Tibial nerve (tissue), 4 donors: Measurements from ENCODE around the gene CRABP2.

Source experiments
- EP300 ChIP-seq, 2 donors: sonication (generic); formaldehyde crosslinking; IDR thresholded peaks; one replicate each; pipeline ENCODE4 v1.6.1; 2017; ENCODE audit warnings: antibody characterized with exemption in 2 of 2, mild to moderate bottlenecking in 1 of 2
- TF ChIP-seq, protein P1 (sequence below), 5 experiments: fragments of 200-600 bp in 3 of 5; fragments of 450-650 bp in 2 of 5; sonication (generic) in 3 of 5; IDR thresholded peaks; one replicate each; pipeline ENCODE4 v1.5.1; 2016 to 2019; ENCODE audit warnings: antibody characterized with exemption in 5 of 5, mild to moderate bottlenecking in 3 of 5, moderate library complexity in 2 of 5

GRCh38 chr1:156751451-156751756, 46.0 kb upstream of the CRABP2 start, which contains the start of gene HDGF:
- no peak for TF ChIP-seq EP300 (IDR thresholded peaks at IDR 0.05)
- TF ChIP-seq, protein P1, sequence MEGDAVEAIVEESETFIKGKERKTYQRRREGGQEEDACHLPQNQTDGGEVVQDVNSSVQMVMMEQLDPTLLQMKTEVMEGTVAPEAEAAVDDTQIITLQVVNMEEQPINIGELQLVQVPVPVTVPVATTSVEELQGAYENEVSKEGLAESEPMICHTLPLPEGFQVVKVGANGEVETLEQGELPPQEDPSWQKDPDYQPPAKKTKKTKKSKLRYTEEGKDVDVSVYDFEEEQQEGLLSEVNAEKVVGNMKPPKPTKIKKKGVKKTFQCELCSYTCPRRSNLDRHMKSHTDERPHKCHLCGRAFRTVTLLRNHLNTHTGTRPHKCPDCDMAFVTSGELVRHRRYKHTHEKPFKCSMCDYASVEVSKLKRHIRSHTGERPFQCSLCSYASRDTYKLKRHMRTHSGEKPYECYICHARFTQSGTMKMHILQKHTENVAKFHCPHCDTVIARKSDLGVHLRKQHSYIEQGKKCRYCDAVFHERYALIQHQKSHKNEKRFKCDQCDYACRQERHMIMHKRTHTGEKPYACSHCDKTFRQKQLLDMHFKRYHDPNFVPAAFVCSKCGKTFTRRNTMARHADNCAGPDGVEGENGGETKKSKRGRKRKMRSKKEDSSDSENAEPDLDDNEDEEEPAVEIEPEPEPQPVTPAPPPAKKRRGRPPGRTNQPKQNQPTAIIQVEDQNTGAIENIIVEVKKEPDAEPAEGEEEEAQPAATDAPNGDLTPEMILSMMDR (IDR thresholded peaks at IDR 0.05): peak in 1 of 5 experiments; percentile 4
